Epidermal melanocyte (primary cell): ENCODE results near the gene SRBD1.

Source experiments
- DNase-seq: peaks from one replicate; pipeline ENCODE4 v3.0.0; 2011; ENCODE audit warnings: low spot score; ENCODE audit not compliant: insufficient read length

SRBD1 gene, protein sequence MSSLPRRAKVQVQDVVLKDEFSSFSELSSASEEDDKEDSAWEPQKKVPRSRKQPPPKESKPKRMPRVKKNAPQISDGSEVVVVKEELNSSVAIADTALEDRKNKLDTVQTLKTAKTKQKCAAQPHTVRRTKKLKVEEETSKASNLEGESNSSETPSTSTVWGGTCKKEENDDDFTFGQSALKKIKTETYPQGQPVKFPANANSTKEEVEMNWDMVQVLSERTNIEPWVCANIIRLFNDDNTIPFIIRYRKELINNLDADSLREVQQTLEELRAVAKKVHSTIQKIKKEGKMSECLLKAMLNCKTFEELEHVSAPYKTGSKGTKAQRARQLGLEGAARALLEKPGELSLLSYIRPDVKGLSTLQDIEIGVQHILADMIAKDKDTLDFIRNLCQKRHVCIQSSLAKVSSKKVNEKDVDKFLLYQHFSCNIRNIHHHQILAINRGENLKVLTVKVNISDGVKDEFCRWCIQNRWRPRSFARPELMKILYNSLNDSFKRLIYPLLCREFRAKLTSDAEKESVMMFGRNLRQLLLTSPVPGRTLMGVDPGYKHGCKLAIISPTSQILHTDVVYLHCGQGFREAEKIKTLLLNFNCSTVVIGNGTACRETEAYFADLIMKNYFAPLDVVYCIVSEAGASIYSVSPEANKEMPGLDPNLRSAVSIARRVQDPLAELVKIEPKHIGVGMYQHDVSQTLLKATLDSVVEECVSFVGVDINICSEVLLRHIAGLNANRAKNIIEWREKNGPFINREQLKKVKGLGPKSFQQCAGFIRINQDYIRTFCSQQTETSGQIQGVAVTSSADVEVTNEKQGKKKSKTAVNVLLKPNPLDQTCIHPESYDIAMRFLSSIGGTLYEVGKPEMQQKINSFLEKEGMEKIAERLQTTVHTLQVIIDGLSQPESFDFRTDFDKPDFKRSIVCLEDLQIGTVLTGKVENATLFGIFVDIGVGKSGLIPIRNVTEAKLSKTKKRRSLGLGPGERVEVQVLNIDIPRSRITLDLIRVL

GRCh38 chr2:45611020-45611859, at the start of gene SRBD1:
SRBD1 (minus strand) TSS chr2:45611267; CDS start chr2:45605441, 5,826 bp downstream.
- DNase-seq: peak; percentile 61

DNA sequence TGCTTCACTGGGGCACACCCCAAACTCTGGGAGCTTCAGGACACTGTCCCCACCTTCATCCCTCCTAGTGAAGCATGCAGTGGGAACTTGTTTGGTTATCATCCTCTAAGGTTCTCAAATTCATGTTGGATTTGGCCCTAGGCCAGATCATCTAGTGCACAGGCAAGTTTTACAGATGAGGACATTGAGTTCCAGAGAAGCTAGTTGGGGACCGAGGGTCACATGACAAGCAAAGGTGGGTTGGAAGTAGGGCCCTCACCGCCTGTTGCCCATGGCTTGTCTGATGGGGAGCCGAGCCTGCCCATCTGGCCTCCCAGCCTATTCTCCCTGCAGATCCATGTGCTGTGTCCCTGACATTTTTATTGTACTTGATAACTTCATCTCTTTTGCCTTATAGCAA, 43.2 kb upstream of the SRBD1 start:
- DNase-seq: no peak

GRCh38 chr2:45653122-45653913, 42.3 kb upstream of the SRBD1 start:
- no peak for DNase-seq

GRCh38 chr2:45652090-45653031, 41.3 kb upstream of the SRBD1 start:
- no peak for DNase-seq

DNA sequence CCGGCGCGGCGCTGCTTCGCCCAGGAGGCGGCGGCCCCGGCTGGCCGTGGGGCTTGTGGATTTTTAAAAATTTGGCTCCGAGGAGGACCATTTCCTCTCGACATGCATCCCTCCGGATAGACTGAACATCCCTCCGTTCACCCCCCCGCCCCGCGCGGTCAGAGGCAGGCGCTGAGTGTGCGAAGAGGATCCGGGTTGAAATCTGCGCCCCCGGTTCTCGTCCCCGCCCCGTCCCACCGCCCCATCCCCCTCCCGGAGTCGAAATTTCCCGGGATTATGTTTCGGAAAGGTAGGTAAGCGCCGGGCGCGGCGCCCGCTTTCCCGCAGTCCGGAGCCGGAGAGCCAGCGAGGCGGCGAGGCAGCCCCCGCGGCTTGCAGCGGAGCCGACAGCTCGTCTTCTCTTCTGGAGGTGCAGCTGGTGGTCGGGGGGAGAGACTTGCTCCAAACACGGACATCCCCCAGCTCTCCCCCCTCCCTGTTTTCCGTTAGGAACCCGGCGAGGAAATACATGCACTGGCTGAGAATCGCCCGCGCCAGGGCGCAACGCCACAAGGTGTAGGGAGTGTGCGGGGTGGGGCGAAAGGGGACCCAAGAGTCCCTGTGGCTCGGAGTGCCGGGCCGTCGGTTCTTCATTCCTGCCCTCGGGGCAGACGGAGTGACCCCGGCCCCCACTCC, 40.5 kb upstream of the SRBD1 start, which contains the start of gene PRKCE:
Gene PRKCE (plus strand): TSS at position 261 of the 675 bp plus-strand sequence.
- no peak for DNase-seq

DNA sequence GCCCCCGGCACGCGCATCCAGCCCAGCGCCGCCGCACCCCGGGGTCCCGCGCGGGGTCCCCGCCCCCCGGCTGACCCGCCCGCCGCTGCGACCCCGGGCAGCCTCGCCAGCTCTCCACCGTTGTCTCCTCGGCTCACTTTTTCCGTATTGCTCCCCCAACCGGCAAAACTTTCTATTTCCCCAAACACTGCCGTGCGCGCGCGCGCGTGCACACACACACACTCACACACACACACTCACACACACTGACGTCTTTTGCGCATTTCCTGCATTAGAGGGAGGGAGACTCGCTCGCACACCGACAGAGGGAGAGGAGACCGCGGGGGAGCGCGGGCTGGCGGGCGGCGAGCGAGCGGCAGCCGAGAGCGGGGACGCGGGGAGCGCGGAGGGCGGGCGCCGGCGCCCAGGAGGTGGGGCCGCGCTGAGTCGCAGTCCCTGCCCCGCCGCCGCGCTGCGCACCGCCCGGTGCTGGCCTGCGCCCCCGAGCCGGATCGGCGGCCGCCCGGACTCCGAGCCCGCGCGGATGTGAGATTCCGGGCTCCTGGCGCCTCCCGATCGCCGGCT, 39.9 kb upstream of the SRBD1 start:
- peak; percentile 80 for DNase-seq

- DNase-seq: no peak
Measured at GRCh38 chr2:45649858-45650811, 39.1 kb upstream of the SRBD1 start.

DNA sequence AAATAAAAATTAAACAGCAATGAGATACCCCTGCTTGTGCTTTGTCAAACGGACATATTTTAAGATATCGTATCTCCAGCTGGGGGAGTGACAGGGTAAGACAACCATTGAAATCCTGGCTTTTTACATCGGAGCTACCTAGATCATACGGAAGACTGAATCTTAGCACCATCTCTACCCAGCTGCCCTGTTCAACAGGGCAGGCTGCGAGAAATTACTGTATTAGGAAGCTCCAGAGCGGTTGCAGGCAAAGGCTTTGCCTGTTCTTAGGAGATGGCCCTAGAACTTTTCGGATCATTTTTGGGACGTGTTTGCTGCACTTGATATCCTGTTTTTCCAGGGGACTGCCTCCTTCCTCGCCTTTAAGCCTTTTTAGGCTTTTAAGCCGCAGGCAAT, 38.4 kb upstream of the SRBD1 start:
- DNase-seq: no peak

GRCh38 chr2:45648636-45649035, 37.6 kb upstream of the SRBD1 start:
- no peak for DNase-seq

GRCh38 chr2:45647986-45648520, 37.0 kb upstream of the SRBD1 start:
- DNase-seq: no peak

GRCh38 chr2:45647356-45647755, 36.3 kb upstream of the SRBD1 start:
- DNase-seq: no peak

GRCh38 chr2:45646289-45646688, 35.2 kb upstream of the SRBD1 start:
- DNase-seq: no peak

DNA sequence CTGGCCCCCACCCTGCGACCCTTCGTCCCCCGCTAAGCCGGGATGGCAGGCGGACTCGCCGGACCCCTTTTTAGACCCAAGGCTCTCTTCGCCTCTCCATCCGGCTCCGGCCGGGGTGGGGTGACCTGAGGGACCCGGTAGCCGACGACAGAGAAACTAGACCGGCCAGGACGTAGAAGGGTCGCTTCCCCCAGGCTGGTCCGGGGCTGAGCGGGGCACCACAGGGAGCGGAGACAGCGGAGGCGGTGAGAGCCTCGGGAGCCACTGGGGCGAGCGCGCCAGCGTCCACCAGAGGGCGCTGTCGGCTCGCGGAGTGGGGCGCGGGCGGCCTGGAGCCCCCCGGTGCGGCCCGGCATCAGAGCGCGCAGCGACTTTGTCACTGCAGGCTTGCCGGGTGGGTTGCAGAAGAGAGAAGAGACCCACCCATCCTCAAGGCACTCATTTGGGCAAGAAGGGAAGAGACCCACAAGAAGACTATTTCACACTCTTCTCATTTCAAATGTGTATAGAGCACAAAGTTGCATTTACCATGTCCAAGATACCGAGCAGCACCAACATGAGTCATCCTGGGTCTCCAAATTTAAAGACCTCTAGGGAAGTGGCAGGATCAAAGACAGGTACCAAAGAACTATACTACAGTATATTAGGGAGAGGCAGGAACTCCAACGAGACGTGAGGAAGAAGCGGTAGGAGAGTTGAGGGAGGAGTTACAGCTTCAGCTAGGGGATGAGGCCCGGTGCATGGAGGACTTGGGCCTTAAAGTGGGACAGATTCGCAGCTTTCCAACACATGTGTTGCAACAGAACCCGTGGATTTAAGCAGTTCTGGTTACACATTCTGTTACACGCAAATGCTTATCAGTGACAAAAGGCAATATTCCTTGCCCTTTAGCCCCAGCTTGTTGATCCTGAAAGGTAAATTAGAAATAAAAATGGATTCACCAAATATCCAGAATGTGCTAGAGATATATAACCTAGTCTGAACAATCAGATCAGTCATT, 32.8 kb upstream of the SRBD1 start:
- peak; percentile 70 for DNase-seq

DNA sequence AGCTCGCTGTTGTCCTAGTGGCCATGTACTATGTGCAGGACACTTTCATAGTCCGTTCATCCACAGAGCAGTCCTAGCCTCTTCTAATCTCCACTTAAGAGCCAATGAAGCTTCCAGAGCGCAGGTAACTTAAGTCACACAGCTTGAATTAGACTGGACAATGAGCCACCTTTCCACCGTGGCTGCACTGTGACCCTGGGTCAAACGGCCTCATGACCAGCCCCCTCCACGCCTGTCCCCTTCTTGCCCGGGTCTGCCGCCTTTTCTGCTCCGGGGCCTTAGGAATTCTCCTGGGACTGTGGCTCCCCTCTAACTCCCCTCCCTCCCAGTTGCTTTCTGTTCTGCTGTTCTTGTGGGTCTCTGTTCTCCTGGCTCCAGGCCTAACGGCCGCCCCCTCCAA, 32.0 kb upstream of the SRBD1 start:
- no peak for DNase-seq

- DNase-seq: no peak
Measured at GRCh38 chr2:45640576-45640975, 29.5 kb upstream of the SRBD1 start.

- DNase-seq: no peak
Measured at GRCh38 chr2:45637440-45637839, 26.4 kb upstream of the SRBD1 start.
